AG04450 (cell line): ENCODE results near the gene KRTAP5-2. TPM values are rescaled to one million over a fixed set of nuclear protein-coding genes. Genes with fewer than 3 reads are reported as not detected.
"Not testable (repeated sequence)": the region's sequence is repeated elsewhere in the genome, so short reads cannot be mapped to it uniquely, and the experiment has no call there.

Experiments used
- CTCF ChIA-PET: fragments of 300-600, 350-600 bp; formaldehyde crosslinking; extraction: SDS; loops from one replicate; lab custom pipeline; 2022; ENCODE audit warnings: antibody characterized with exemption, inconsistent platforms; lab: Charles Lee
- POLR2A ChIA-PET: fragments of 350-600 bp; formaldehyde crosslinking; extraction: SDS; loops from one replicate; lab custom pipeline; 2021; ENCODE audit warnings: antibody characterized with exemption, inconsistent platforms; lab: Yijun Ruan, JAX
- DNase-seq: peaks from one replicate; pipeline ENCODE4 v3.0.0-alpha.2; 2011; ENCODE audit warnings: low read depth, low spot score
- H3K27ac ChIP-seq: one replicate; pipeline ENCODE4 v1.5.1; 2012; ENCODE audit warnings: low read depth, low read length, control low read depth
- H3K27me3 ChIP-seq: one replicate; pipeline ENCODE4 v1.6.0; 2012; ENCODE audit warnings: low read length; ENCODE audit not compliant: control insufficient read depth, insufficient read depth
- H3K4me3 ChIP-seq: 2 replicates; pipeline ENCODE4 v1.5.1; 2011; ENCODE audit warnings: mild to moderate bottlenecking, low read depth, low read length, control low read depth
- H3K9me3 ChIP-seq: 2 replicates; pipeline ENCODE4 v1.5.1; 2012; ENCODE audit warnings: low read length; ENCODE audit not compliant: control insufficient read depth, insufficient read depth
- polyA plus RNA-seq: library from polyadenylated mRNA; depleted of rRNA; stranded (reverse); fragments of >200 nt; gene quantifications from 2 replicates; pipeline ENCODE4 v1.2.3, GENCODE V29; 2011
- TF ChIP-seq, protein P1 (sequence below): IDR thresholded peaks from 2 replicates; pipeline ENCODE4 v1.5.1; 2011; ENCODE audit warnings: low read depth, low read length, control low read depth, inconsistent platforms

Gene KRTAP5-2
- polyA plus RNA-seq, 1 experiment: not detected

DNA sequence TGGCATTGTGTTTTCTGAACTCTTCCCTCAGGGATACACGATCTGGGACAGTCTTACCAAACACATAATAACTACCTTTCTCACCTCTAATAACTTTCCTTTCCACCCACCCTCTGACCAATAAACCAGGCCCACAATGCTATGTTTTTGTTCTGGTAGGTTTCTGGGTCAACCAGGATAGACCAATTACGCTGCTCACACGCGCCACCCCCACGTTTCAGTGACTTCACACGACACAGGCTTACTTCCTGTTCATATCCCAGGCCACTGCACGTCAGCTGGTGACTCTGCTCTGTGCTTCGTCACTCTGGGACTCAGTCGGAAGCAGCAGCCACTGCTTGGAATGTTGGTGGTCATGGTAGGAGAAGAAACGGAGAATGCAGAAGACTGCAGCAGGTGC is 21.4 kb upstream of the KRTAP5-2 start:
- no peak for DNase-seq
- Histone ChIP-seq H3K4me3 (no peak overlapping the region), H3K27me3 (peaks cover 9% of the 10 kb centered on the region), H3K27ac (no peak overlapping the region), H3K9me3 (no peaks in the 10 kb centered on the region)
- ChIA-PET POLR2A (no interaction called here), CTCF (interaction anchor here (0.9 kb wide), 1 partner anchor 33 kb away, joined by 3 read pairs; no protein-coding TSS in a partner anchor)
- TF ChIP-seq, protein P1, sequence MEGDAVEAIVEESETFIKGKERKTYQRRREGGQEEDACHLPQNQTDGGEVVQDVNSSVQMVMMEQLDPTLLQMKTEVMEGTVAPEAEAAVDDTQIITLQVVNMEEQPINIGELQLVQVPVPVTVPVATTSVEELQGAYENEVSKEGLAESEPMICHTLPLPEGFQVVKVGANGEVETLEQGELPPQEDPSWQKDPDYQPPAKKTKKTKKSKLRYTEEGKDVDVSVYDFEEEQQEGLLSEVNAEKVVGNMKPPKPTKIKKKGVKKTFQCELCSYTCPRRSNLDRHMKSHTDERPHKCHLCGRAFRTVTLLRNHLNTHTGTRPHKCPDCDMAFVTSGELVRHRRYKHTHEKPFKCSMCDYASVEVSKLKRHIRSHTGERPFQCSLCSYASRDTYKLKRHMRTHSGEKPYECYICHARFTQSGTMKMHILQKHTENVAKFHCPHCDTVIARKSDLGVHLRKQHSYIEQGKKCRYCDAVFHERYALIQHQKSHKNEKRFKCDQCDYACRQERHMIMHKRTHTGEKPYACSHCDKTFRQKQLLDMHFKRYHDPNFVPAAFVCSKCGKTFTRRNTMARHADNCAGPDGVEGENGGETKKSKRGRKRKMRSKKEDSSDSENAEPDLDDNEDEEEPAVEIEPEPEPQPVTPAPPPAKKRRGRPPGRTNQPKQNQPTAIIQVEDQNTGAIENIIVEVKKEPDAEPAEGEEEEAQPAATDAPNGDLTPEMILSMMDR: no peak

DNA sequence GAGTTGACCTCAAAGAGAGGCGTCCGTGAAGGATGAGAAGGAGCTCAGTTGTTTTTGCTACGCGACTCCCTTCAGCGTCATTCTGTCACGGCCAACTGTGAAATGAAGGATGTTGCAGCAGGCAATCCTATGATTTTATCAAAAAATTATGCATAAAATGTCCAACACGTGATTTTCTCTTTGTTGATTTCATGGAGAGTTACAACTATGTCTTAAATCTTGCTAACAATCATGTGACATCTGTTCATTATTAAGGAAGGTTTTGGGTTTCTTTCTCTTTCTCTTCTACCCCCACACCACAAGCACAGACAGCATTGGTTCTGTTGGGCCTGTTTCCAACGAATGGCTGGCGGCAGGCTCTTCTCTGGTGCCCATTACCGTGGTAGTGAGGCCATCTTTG is 20.1 kb upstream of the KRTAP5-2 start:
- no peak overlapping the region for H3K27ac ChIP-seq
- H3K27me3 ChIP-seq: peaks cover 9% of the 10 kb centered on the region
- TF ChIP-seq, protein P1: no peak
- CTCF ChIA-PET: interaction anchor here (1.0 to 2.2 kb wide), 3 partner anchors 11 to 34 kb away, joined by 3 to 15 read pairs (median 4); partner anchors contain the start of gene KRTAP5-5
- POLR2A ChIA-PET: interaction anchor here (0.5 kb wide), 1 partner anchor 20 kb away, joined by 3 read pairs; the partner anchor contains the start of gene KRTAP5-2
- no peaks in the 10 kb centered on the region for H3K9me3 ChIP-seq
- no peak for DNase-seq
- H3K4me3 ChIP-seq: no peak overlapping the region

DNA sequence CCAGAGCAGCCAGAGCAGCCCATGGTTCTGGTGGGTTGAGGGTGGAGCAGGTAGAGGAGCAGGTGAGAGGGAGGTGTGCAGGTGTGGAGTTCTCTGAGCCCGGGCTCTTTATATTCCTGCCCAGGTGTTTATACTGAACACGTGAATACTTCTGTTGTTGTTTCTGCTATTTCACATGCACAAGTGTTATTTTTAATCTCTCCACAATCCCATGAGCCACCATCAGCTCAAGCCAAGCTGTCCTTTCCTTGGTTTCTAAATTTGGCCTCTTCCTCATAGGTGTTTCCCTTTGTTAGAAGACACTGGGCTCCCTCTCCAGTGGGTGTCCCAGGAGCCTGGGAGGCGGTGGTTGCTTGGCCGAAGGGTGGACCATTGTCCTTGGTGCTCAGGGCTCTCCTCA is 10.3 kb upstream of the KRTAP5-2 start, which contains the start of gene KRTAP5-3:
KRTAP5-3 (minus strand) TSS at position 101 of the 400 bp plus-strand sequence; CDS start at position 23, 78 bp downstream.
- POLR2A ChIA-PET: no interaction called here
- Histone ChIP-seq H3K27ac (no peak within 1 kb of the TSS), H3K4me3 (no peak within 1 kb of the TSS), H3K9me3 (no peaks in the 10 kb centered on the region; the same call in 1 of the 2 replicates), H3K27me3 (peaks cover 26% of the 10 kb centered on the region)
- no peak for DNase-seq
- CTCF ChIA-PET: interaction anchor here (0.7 to 1.4 kb wide), 2 partner anchors 13 to 45 kb away, joined by 4 to 10 read pairs; no protein-coding TSS in a partner anchor
- TF ChIP-seq, protein P1: no peak

DNA sequence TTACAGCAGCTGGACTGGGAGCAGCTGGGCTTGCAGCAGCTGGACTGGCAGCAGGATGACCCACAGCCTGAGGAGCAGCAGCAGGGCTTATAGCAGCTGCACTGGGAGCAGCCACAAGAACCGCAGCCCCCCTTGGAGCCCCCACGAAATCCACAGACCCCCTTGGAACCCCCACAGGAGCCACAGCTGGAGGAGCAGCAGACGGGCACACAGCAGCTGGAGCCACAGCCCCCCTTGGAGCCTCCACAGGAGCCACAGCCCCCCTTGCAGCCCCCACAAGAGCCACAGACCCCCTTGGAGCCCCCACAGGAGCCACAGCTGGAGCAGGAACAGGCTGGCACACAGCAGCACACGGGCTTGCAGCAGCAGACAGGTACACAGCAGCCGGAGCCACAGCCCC is 9.8 kb upstream of the KRTAP5-2 start:
- H3K27me3 ChIP-seq: peaks cover 26% of the 10 kb centered on the region
- CTCF ChIA-PET: interaction anchor here (1.4 kb wide), 1 partner anchor 13 kb away, joined by 10 read pairs; no protein-coding TSS in a partner anchor
- POLR2A ChIA-PET: not testable (repeated sequence)

DNA sequence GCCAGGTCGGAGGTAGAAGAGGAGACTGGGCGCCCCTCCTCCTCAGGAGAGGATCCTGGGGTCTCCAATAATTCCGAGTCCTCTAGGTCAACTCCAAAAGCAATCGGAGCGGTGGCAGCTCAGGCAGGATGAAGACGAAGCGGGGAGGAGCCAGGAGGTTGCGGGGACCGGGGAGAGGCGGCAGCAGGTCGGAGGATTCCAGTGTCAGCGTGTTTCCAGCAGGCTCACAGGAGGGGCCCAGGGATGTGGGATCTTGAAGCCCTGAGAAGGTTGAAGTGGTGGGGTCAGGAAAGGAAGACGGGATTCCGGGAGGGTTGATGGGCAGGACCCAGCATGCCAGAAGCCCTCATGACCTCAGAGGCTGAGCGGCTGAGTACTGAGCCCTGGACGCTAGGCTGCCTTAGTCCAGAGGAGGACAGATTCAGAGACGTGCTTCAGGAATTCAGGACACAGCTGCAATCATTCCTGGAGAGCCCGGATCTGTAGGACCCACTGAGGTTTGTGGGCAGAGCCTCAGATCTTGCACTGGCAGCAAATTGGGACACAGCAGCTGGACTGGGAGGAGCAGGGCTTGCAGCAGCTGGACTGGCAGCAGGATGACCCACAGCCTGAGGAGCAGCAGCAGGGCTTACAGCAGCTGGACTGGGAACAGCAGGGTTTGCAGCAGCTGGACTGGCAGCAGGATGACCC is 9.2 kb upstream of the KRTAP5-2 start:
- peaks cover 26% of the 10 kb centered on the region for H3K27me3 ChIP-seq
- CTCF ChIA-PET, POLR2A ChIA-PET, H3K9me3 ChIP-seq, DNase-seq, H3K27ac ChIP-seq, H3K4me3 ChIP-seq: not testable (repeated sequence)

More for the DNA sequence above, 9.8 kb upstream of the KRTAP5-2 start:
- not testable (repeated sequence) for H3K9me3 ChIP-seq, H3K4me3 ChIP-seq, DNase-seq, H3K27ac ChIP-seq

DNA sequence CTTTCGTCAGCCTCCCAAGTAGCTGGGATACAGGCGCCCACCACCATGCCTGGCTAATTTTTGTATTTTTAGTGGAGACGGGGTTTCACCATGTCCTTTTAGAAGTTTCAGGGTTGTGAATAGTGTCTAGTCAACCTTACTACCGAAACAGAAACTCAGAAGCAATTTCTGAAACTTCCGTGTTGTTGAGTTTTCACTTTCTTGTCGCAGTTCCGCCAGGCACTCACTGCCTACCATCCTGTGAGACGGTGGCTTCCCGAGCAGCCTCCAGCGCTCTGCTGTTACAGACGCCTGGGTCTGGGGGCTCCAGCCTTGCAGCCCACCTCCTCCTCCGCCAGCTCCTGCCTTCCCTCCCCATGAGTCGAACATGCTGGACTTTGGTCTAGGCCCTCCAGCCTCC is 7.8 kb upstream of the KRTAP5-2 start:
- DNase-seq, POLR2A ChIA-PET, H3K27ac ChIP-seq, H3K4me3 ChIP-seq, H3K9me3 ChIP-seq: not testable (repeated sequence)
- CTCF ChIA-PET: interaction anchor here (1.3 to 1.8 kb wide), 2 partner anchors 11 to 47 kb away, joined by 5 to 11 read pairs; no protein-coding TSS in a partner anchor
- H3K27me3 ChIP-seq: peaks cover 26% of the 10 kb centered on the region
